HG03175 (cell line): ENCODE results near the gene DIS3L2.

ENCODE experiments used
- ATAC-seq: cut with Tn5 transposase; IDR thresholded peaks from one replicate; pipeline ENCODE4 v1.9.1; 2021; ENCODE audit warnings: mild to moderate bottlenecking, moderate library complexity; ENCODE audit not compliant: unreplicated experiment

The DIS3L2 gene

DNA sequence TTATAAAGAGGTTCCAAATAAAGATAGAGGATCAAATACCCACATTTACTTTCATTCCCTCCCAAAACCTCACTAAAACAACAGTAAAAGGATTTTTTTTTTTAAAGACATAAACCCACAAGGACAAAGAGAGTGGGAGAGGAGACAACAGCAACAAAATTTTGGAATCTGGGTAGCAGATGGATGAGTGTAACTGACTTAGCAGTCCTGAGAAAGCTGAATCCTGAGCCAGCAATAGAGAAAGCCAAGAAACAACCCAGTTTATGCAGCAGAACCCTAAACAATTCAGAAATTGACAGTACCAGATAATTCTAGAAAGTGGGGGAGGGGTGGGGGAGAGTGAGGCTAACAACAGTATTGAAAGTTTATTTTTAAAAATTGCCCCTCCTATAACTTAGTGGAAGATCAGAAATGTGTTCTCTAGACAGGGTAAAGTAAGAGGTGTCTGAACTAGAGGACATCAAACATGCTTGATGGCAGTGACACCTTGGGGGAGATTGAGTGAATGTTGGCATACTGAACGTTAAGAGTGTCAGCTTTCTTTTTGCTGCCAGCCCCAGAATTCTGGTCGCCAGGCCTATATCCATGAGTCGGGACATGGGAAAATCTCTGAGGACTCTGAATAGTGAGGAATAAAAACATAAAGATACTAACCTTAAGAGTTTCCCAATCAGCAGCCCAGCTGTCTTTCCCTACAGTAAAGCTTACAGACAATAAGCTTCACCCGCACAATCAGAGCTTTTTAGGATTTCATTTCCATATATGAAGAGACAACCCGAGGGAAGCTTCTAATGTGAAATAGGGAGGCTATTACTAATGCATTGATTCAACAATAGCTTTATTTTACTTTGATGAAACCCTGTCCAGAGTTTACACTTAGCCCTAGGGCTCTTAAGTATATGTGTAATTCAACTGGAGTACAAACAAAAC is 289.0 kb downstream of the DIS3L2 start:
- ATAC-seq, result no peak

DNA sequence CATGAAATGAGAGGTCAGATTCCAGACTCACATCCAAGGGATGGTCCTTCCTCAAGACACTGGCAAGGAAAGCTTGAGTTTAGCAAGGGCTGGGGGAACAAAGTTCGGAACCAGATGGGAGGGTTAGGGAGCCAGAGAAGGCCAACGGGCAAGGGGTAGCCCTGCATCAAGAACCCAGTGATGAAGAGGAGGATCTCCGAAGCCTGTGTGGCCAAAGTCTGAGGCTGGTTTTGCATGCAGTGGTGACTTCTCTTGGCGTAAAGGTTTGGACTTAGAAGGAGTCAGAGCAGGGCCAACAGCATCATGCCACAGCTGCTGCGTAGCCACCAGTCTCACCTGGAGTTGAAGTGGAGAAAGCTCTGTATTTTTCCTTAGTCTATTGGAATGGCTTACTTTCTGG is 293.5 kb downstream of the DIS3L2 start:
- no peak for ATAC-seq

DNA sequence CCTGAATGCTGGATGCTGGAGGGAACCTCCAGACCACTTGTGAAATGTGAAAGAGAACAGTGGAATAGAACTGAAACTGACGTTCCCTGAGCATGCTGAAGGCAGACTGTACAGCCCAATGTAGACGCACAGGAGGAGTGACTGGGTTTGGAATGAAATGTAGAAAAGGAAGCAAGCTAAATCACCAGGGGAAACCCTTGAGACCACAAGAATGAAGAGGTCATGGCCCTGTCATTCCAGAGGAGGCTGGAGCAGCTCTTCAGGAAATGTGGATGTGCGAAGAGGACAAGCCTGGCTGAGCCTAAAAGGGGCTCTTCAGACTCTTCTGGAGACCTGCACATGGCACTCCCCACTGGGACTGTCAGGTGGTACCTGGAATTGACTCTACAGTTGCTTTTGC is 298.6 kb downstream of the DIS3L2 start:
- ATAC-seq, result no peak

DNA sequence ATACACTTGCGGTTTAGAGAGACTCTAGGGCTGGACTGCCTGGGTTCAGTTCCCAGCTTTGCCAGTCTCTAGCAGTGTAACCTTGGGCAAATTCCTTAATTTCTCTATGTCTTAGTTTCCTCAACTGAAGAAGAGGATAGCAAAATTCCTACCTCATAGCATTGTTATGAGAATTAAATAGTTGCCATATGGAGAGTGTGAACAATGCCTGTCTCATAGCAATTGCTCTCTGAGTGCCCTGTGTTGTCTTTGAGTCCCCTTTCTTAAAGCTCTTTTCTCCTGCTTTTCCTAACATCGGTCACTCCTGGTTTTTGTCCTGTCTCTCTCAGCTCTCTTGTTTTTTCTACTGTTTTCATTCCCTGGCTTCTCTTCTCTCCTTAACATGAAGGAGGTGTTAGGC is 300.3 kb downstream of the DIS3L2 start:
- ATAC-seq, result no peak

DNA sequence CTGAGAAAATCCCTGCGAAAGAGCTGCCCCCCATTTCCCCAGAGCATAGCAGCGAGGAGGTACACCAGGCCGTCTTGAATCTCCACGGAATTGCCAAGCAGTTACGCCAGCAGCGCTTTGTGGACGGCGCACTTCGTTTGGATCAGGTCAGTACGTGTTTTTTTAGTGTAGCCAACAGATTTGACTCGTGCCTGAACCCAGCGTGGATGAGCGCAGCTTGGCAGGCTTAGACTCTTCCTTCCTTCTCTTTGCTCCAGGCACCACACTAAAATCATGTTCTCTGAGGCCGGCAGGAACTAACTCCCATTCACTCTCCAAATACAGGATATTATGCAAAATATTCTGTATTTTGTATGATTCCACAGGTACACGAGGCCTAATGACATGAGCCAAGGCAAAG is 301.8 kb downstream of the DIS3L2 start:
- no peak for ATAC-seq

DNA sequence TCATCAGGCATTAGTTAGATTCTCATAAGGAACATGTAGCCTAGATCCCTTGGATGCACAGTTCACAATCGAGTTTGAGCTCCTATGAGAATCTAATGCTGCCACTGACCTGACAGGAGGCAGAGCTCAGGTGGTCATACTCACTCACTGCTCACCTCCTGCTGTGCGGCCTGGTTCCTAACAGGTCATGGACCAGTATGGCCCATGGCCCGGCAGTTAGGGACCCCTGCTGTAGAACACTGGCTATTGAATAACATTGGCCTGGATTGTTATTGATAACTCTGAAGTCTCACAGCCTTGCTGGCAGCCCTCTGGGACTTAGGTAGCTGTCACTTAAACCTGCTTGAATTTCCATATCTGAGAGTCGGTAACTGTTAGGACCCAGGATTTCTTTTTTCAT is 302.6 kb downstream of the DIS3L2 start:
- no peak for ATAC-seq

DNA sequence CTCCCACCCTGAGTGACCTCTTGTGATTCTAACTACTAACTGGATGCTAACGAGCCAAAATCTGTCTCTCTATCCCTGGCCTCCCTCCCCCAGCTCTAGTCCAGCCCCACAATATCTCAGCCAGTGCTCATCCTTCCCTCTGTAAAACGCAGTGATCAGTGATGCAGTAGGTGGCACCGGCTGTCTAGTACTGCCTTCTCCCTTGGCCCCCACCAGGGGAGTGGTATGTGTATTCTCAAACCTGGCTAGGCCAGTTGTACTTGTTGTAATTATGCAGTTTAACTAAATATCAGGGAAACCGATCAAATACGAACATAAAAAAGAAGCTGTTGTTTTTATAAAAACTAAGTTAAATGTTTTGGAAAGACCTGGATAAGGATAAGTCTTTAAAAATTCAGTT is 303.8 kb downstream of the DIS3L2 start:
- no peak for ATAC-seq

DNA sequence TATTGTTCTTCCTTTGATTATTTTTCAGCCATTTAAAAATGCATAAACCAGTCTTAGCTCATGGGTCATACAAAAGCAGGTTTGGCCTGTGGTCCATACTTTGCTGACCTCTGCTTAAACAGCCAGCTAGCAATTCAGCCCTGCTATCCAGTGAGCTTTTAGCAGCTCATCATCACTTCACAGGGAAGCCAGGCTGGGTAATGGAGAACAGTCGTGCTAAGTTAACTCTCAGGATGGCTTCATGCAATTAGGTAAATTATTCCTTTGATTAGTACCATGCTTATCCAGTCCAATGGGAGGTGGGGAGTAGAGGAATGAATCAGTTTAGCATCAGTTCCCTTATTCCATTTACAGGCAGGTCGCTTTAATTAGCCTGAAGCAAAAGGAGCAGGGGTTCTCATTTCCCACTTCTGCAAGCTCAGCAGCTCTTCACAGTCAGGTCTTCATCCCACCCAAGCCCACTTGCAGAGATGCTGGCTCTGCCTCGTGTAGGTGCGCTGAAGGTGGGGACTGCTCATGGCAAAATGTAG is 307.2 kb downstream of the DIS3L2 start:
- ATAC-seq, result no peak

DNA sequence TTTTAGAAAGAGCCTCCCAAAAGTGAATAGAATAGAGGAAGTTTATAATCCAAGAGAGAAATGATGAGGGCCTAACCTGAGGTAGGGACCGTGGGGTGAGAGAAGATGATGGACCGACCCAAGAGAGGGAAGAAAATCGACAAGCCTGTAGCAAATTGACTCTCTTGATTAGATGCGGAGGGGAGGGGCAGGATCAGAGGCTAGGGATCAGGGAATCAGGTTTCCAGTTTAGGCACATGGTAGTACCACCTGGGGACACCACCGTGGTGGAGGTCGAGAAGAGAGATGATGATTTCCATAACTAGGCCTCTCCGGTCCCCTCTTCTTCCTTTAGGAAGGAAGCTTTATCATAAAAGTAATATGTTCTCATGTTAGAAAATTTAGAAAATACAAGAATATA is 308.4 kb downstream of the DIS3L2 start:
- ATAC-seq, result no peak

DNA sequence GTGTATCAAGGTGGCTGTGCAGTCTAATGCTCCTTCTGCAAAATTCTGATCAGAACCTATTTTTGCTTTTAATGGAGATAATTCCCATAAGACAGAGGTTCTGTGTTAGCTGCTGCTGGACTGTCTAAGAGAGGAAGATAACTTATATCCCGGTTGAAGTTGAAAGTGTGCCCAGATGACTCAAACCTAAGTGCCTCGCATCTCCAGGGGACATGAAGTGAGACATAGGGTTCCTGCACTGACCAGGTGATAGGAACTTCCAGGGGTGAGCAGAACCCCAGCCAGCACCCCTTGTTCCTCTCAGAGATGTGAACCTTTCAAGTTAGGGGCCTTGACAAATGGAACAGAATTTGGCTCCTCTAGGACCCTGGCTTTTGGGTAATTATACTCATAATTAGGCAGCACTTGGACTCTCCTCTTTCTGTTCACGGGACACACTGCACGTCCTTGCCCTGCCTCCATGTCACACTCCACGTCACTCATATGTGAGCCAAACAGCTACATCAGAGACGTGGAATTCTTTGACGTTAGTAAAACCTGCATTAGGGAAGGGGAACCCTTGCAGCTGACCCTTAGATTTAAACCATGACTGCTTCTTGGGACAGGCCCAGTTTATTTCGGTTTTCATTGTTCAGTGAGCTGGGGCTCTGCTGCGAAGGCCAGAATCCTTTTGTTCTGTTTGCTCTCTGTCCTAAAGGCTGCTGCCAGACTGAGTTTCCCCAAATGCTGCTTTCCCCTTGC is 312.6 kb downstream of the DIS3L2 start:
- ATAC-seq, result no peak

DNA sequence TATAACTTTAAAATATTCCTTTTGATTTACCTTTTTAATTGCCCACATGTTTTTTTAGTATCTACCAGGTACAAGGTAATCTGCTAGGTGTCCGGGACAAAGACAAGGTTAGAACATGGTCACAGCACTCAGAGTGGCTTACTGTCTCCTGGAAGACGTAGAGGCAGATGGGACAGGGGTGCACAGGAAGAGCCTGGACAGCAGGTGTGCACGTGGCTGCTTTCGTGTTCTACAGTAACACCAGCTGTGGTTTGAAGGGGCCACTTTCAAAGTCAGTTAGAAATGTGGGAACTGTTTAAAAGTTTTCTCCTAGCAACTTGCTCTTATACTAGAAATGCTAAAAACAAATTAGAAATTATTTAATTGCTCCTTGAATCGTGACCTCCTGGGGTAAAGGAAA is 314.2 kb downstream of the DIS3L2 start:
- no peak for ATAC-seq

DNA sequence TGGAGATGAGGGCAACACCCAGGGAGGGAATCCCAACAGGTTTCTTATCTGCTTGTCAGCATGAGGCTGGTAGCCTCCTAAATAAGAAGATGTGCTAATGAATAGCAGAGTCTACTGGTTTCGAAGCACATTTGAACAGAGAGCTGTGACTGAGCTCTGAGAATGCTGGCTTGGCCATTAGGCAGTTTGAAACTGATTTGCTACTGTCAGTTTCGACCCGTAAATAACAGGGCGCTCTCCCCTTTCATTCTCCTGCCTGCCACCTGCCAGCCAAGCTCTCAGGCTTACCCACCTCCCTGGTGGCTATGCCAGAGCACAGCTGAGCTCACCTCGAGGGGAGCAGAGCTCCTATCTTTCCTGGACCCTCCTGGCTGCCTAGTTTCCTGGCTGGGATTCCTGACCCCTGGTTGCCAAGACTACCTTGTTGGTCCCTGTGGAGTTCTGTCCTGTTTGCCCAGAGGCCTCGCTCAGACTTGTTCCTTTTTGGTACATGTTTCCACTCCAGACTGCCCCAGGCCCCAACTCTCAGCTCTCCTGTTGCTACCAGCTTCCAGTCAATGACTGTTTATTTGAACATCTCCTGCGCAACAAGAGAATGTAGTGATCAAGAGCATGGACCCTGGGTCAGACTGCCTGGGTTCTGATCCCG is 314.7 kb downstream of the DIS3L2 start:
- no peak for ATAC-seq

DNA sequence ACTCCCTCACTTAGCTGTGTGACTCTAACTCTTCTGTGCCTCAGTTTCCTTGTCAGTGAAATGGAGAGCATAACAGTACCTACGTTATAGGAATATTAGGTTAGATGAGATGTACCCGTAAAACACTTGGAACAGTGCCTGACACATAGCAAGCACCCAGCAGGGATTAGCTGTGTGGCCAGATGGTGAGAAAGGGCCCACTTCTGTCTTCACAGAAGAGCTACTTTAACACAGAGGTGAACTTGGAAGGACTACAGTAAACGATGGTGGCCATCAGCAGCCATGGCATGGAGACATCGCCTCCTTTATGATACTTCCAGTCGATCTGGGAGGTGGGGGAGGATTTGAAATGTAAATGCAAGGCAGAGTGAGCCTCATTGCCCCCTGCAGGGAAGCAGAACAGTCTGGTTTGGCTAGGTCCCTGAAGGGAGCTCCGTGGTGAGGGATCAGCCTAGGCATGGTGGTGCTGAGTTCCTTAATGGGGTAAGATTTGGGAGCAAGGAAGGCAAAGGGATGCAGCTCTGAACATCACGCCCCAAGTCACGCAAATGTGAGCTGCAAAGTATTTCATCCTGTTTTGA is 315.3 kb downstream of the DIS3L2 start:
- ATAC-seq, result no peak

DNA sequence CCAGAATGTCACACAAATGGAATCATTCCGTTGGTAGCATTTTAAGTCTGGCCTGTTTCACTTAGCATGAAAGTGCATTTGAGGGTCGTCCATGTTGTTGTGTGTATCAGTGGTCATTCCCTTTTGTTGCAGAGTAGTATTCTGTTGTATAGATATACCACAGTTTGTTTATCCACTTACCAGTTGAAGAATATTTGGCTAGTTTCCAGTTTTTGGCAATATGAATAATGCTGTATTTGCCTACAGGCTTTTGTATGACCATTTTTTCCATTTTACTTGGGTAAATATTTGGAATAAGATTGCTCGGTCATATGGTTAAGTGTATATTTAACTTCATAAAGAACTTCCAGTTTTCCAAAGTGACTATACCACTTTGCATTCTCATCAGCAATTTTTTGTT is 317.0 kb downstream of the DIS3L2 start:
- no peak for ATAC-seq

DNA sequence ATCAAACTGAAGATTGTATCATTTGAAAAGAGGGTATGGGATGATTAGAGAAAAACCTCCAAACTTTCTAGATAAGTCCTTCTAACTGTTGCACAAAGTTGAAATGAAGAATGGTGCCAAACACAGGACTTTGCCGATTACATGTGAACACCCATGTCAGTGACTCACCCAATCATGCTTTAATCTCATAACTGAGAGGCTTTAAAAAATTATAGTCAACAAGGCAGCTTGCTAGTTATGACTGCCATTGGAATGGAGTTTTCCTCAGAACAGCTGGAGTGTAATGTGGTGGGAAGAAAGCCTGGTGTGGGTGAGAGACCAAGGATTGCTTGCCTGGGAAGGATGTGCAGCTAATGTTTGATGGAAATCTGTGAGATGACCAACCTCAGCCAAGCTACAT is 318.8 kb downstream of the DIS3L2 start:
- no peak for ATAC-seq

DNA sequence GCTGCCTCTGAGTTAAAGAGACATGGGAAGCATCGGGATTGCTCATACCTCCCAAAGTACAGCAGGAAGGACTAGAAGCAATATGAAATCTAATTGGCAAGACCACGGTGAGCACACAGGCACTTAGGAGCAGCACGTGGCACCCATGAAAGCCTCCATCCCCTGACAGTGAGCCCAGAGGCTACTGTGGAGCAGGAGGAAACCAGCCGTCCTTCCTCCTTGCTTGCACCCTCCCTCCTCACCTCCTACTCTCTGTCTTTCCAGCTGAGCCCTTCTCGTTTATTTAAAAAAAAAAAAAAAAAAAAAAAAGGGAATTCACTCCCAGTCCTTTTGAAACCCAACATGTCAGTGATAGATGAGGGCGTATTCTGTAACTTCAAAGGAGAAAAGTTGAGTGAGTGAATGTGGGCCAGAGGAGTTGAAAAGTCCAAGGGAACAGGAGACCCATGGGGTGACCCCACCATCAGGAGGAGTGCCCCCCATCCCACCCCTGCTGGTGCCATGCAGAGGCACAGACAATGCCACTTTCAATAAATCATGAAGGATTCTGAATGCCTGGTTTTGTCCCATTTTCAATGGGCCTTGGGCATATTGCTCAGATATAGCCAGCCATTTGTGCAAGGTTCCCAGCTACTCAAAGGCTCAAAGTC is 320.5 kb downstream of the DIS3L2 start:
- ATAC-seq, result no peak

DNA sequence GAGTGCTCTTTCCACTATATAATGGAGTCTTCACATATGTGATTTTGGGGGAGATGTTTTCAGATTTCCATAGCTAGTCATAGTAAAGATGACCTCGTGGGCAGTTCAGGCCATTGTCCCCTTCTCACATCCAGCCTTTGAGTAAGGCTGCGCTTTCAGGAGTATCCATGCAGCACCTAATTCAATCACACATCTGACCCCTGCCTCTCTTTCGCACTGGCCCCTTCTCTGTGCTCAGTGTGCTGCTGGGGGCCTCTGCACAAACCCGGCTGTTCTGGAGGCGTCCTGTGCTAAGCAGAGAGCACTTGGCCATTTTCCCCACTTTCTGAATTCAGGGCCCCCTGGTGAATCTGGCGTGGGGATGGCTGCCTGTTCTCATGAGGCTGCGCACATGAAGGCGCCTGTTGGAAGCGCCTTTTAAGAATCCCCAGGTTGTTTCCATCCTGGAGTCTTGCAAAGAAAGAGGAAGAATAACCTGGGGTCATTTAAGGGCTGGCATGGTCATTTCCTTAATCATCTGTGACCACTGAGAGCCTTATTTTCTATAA is 321.1 kb downstream of the DIS3L2 start:
- no peak for ATAC-seq

DNA sequence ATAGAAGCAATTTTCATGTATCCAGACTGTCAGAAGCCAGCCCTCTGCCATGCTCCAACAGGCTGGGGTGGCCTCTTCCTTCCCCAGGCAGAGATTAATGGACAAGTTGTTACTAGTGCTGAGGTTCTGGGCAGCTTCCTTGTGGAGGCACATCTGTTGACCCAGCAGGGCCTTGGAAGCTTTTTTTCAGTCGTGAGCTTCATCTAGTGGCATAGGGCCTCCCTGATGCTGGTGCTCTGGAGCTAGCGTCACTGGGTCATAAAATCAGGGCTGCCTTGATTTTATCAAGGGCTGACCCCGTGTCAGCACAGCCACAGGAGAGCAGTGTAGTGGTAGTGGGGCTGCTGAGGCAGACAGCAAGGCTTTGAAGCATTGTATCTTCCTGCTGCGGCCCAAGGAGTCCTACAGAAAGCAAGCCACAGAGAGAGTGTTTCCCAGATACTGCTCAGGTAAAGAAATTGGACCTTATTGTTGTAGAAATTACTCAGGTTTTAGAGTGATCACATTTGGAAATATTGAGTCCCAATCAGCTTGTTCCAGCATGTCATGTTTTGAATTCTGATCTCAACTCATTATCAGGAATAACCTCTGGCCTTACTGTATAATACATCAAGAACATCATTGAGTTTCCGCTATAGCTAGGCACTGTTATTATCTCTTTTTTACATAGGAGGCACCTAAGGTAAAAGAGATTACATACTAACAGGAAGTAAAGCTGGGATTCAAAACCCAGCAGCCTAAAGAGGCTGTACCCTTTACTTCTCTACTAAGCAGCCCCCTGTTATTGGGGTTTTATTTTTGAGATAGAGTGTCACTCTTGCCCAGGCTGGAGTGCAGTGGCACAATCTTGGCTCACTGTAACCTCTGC is 324.7 kb downstream of the DIS3L2 start:
- ATAC-seq, result no peak

DNA sequence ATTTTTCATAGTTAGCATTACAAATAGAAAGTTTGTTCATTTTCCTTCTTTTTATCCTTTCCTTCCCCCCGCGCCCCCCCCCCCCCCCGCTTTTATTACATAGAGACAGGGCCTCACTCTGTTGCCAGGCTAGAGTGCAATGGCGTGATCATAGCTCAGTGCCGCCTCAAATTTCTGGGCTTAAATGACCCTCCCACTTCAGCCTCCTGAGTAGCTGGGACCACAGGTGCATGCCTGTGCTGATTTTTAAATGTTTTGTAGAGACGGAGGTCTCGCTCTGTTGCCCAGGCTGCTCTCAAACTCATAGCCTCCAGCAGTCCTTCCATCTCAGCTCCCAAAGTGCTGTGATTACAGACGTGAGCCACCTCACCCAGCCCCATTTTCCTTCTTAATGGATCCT is 325.8 kb downstream of the DIS3L2 start:
- ATAC-seq, result no peak
